K562 (cell line): ENCODE measurements around the gene MAP1LC3A. TPM values are rescaled to one million over a fixed set of nuclear protein-coding genes. Genes with fewer than 3 reads are reported as not detected.
A peak's percentile ranks its signal among the peaks of the same experiment; 100 is the strongest.

Source experiments
- ARID3B ChIP-seq: fragments of 250-450 bp; sonication (Bioruptor Pico); IDR thresholded peaks from 2 replicates; pipeline ENCODE4 v1.4.0; 2020; ENCODE audit warnings: borderline replicate concordance
- CTBP1 ChIP-seq: fragments of 450-650 bp; IDR thresholded peaks from 2 replicates; pipeline ENCODE4 v1.6.1; 2016; ENCODE audit warnings: borderline replicate concordance
- L3MBTL2 ChIP-seq: fragments of 450-650 bp; IDR thresholded peaks from 2 replicates; pipeline ENCODE4 v1.6.1; 2016; ENCODE audit warnings: mild to moderate bottlenecking, moderate library complexity
- NKRF ChIP-seq: fragments of 450-650 bp; IDR thresholded peaks from 2 replicates; pipeline ENCODE4 v1.6.1; 2016; ENCODE audit warnings: borderline replicate concordance
- POLR2B ChIP-seq: fragments of 450-650 bp; IDR thresholded peaks from 2 replicates; pipeline ENCODE4 v1.6.1; 2018; ENCODE audit warnings: low read depth; ENCODE audit not compliant: partially characterized antibody
- SMAD1 ChIP-seq: fragments of 150-350 bp; IDR thresholded peaks from 2 replicates; pipeline ENCODE4 v1.6.1; 2014; ENCODE audit warnings: low read length, low read depth; ENCODE audit not compliant: partially characterized antibody
- SREBF1 ChIP-seq: fragments of 150-350 bp; IDR thresholded peaks from 2 replicates; pipeline ENCODE4 v1.6.1; 2014; ENCODE audit warnings: antibody characterized with exemption, low read depth, low read length, borderline replicate concordance
- TEAD1 ChIP-seq, 2 experiments: fragments of 450-650 bp in 1 of 2; sonication (generic) in 1 of 2; formaldehyde crosslinking; IDR thresholded peaks; 2 replicates each; pipeline versions ENCODE4 v1.4.0 to v1.8.0; 2020 to 2022; ENCODE audit warnings: mild to moderate bottlenecking in 2 of 2, missing genetic modification reagents in 1 of 2
- ZNF143 ChIP-seq: sonication (generic); formaldehyde crosslinking; IDR thresholded peaks from 2 replicates; pipeline ENCODE4 v1.9.0; 2022; ENCODE audit warnings: mild to moderate bottlenecking, missing genetic modification reagents
- ZNF232 ChIP-seq: sonication (generic); formaldehyde crosslinking; IDR thresholded peaks from 2 replicates; pipeline ENCODE4 v1.8.0; 2022; ENCODE audit warnings: mild to moderate bottlenecking, missing genetic modification reagents
- ZNF263 ChIP-seq: sonication (generic); formaldehyde crosslinking; IDR thresholded peaks from 2 replicates; pipeline ENCODE4 v1.8.0; 2022; ENCODE audit warnings: mild to moderate bottlenecking, missing genetic modification reagents, borderline replicate concordance
- polyA plus RNA-seq, 8 experiments: library from polyadenylated mRNA; depleted of rRNA in 4 of 8; stranded (reverse) in 5 of 8; unstranded in 3 of 8; fragments of >200 nt; fragmentation: Nextera tagmentation in 2 of 8; fragmentation: Illumina TruSeq in 1 of 8; extraction: Ambion mirVana in 2 of 8; extraction: Trizol in 1 of 8; gene quantifications; 2 replicates each; pipeline versions ENCODE4 v1.2.1 to v1.2.3, GENCODE V29; 2011 to 2014; ENCODE audit warnings: inconsistent platforms in 1 of 8, missing spikeins in 1 of 8
- total RNA-seq, 7 experiments: library from RNA; depleted of rRNA in 6 of 7; stranded (reverse); fragments of >200 nt in 6 of 7; fragmentation: Illumina TruSeq in 2 of 7; extraction: Trizol in 2 of 7; gene quantifications; 2 replicates each; pipeline versions ENCODE4 v1.2.1 to v1.2.3, GENCODE V29; 2011 to 2021; ENCODE audit warnings: low replicate concordance in 1 of 7
- TF ChIP-seq, protein P1 (sequence below): fragments of 250-450 bp; sonication (Bioruptor Pico); IDR thresholded peaks from 2 replicates; pipeline ENCODE4 v1.5.0; 2020; ENCODE audit warnings: mild to moderate bottlenecking
- TF ChIP-seq, protein P2 (sequence below), 3 experiments: IDR thresholded peaks in 2 of 3; conservative IDR thresholded peaks in 1 of 3; 2 replicates each; pipeline ENCODE4 v1.5.1; 2011 to 2012; ENCODE audit warnings: low read length in 3 of 3, mild to moderate bottlenecking in 3 of 3, control low read depth in 2 of 3, improper control_type of control experiment in 1 of 3, inconsistent platforms in 1 of 3, low read depth in 1 of 3, mixed read lengths in 1 of 3, moderate library complexity in 1 of 3; ENCODE audit not compliant: insufficient read depth in 2 of 3
- TF ChIP-seq, protein P3 (sequence below), 3 experiments: fragments of 200-800 bp in 1 of 3; fragments of 250-450 bp in 1 of 3; fragments of 450-650 bp in 1 of 3; sonication (Bioruptor Pico) in 1 of 3; sonication (Bioruptor generic) in 1 of 3; formaldehyde crosslinking in 1 of 3; IDR thresholded peaks; 2 replicates each; pipeline versions ENCODE4 v1.6.1 to v1.8.0; 2016 to 2022; ENCODE audit warnings: mild to moderate bottlenecking in 2 of 3, missing genetic modification characterization in 2 of 3, missing compliant biosample characterization in 1 of 3, moderate library complexity in 1 of 3
- TF ChIP-seq, protein P4 (sequence below): sonication (generic); formaldehyde crosslinking; IDR thresholded peaks from 2 replicates; pipeline ENCODE4 v1.9.0; 2022; ENCODE audit warnings: mild to moderate bottlenecking, missing genetic modification reagents

MAP1LC3A gene
- total and polyA plus RNA-seq, 9 of the 15 experiments (the other 6 are each of a cell fraction or from before 2014, with no cell fraction given) = 0.27 to 0.38 TPM; not detected in 7

- TF ChIP-seq, protein P1, sequence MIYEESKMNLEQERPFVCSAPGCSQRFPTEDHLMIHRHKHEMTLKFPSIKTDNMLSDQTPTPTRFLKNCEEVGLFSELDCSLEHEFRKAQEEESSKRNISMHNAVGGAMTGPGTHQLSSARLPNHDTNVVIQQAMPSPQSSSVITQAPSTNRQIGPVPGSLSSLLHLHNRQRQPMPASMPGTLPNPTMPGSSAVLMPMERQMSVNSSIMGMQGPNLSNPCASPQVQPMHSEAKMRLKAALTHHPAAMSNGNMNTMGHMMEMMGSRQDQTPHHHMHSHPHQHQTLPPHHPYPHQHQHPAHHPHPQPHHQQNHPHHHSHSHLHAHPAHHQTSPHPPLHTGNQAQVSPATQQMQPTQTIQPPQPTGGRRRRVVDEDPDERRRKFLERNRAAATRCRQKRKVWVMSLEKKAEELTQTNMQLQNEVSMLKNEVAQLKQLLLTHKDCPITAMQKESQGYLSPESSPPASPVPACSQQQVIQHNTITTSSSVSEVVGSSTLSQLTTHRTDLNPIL (CRISPR knock-in tag) = no peak
- TF ChIP-seq, protein P2, sequence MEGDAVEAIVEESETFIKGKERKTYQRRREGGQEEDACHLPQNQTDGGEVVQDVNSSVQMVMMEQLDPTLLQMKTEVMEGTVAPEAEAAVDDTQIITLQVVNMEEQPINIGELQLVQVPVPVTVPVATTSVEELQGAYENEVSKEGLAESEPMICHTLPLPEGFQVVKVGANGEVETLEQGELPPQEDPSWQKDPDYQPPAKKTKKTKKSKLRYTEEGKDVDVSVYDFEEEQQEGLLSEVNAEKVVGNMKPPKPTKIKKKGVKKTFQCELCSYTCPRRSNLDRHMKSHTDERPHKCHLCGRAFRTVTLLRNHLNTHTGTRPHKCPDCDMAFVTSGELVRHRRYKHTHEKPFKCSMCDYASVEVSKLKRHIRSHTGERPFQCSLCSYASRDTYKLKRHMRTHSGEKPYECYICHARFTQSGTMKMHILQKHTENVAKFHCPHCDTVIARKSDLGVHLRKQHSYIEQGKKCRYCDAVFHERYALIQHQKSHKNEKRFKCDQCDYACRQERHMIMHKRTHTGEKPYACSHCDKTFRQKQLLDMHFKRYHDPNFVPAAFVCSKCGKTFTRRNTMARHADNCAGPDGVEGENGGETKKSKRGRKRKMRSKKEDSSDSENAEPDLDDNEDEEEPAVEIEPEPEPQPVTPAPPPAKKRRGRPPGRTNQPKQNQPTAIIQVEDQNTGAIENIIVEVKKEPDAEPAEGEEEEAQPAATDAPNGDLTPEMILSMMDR (IDR thresholded peaks at IDR 0.05 in 2 of 3, conservative IDR thresholded peaks at IDR 0.05 in 1 of 3; ENCODE audit: insufficient read depth in 2 of 3, low read depth in 1 of 3, low read length in 3 of 3) = peak; percentile 59 to 73 (median 64)
- TF ChIP-seq, protein P3, sequence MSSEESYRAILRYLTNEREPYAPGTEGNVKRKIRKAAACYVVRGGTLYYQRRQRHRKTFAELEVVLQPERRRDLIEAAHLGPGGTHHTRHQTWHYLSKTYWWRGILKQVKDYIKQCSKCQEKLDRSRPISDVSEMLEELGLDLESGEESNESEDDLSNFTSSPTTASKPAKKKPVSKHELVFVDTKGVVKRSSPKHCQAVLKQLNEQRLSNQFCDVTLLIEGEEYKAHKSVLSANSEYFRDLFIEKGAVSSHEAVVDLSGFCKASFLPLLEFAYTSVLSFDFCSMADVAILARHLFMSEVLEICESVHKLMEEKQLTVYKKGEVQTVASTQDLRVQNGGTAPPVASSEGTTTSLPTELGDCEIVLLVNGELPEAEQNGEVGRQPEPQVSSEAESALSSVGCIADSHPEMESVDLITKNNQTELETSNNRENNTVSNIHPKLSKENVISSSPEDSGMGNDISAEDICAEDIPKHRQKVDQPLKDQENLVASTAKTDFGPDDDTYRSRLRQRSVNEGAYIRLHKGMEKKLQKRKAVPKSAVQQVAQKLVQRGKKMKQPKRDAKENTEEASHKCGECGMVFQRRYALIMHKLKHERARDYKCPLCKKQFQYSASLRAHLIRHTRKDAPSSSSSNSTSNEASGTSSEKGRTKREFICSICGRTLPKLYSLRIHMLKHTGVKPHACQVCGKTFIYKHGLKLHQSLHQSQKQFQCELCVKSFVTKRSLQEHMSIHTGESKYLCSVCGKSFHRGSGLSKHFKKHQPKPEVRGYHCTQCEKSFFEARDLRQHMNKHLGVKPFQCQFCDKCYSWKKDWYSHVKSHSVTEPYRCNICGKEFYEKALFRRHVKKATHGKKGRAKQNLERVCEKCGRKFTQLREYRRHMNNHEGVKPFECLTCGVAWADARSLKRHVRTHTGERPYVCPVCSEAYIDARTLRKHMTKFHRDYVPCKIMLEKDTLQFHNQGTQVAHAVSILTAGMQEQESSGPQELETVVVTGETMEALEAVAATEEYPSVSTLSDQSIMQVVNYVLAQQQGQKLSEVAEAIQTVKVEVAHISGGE (CRISPR knock-in tag; IDR thresholded peaks at IDR 0.05) = no peak
- no peak for TF ChIP-seq POLR2B
- 0 out of 2 replicates have a peak, but pooled peaks have one; percentile 24 for TF ChIP-seq ZNF263
- TF ChIP-seq CTBP1 = peak; percentile 20; the same call in 1 of the 2 replicates
- TF ChIP-seq L3MBTL2 = peak; percentile 24; the same call in 1 of the 2 replicates
- TF ChIP-seq ZNF143 (CRISPR knock-in tag) = no peak
- no peak for TF ChIP-seq ZNF232 (CRISPR knock-in tag)
- TF ChIP-seq, protein P4, sequence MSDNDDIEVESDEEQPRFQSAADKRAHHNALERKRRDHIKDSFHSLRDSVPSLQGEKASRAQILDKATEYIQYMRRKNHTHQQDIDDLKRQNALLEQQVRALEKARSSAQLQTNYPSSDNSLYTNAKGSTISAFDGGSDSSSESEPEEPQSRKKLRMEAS (CRISPR knock-in tag) = peak; percentile 56
- TF ChIP-seq NKRF = no peak
- no peak for TF ChIP-seq SMAD1
- TF ChIP-seq TEAD1 (CRISPR knock-in tag; IDR thresholded peaks at IDR 0.05) = no peak
- TF ChIP-seq SREBF1 = no peak
- no peak for TF ChIP-seq ARID3B (CRISPR knock-in tag)
Measured at GRCh38 chr20:34536798-34537394, 21.6 kb upstream of the MAP1LC3A start (continued).
